ENCODE data around the gene IFNGR2.
"Not testable (repeated sequence)": the region's sequence is repeated elsewhere in the genome, so short reads cannot be mapped to it uniquely, and the experiment has no call there.

GRCh38 chr21:33469183-33469582 lies 66.0 kb downstream of the IFNGR2 start:
- not testable (repeated sequence) for TF ChIP-seq EZH2 (IDR thresholded peaks at IDR 0.05; ENCODE audit: low read length); CTCF (optimal IDR thresholded peaks at IDR 0.05 in 1 of 3, IDR thresholded peaks at IDR 0.05 in 1 of 3, conservative IDR thresholded peaks at IDR 0.05 in 1 of 3; ENCODE audit: extremely low read depth in 1 of 3, insufficient read depth in 2 of 3, low read length in 3 of 3)
